KMS-11 (cell line): ENCODE measurements around the gene ANAPC16.

Source experiments
- H2AFZ ChIP-seq: fragments of 200-600 bp; sonication (generic); 2 replicates; pipeline ENCODE4 v1.6.1; 2016; ENCODE audit warnings: antibody characterized with exemption, mixed run types, low read depth
- H3K27ac ChIP-seq: fragments of 200-600 bp; sonication (generic); 2 replicates; pipeline ENCODE4 v1.6.1; 2016; ENCODE audit warnings: mild to moderate bottlenecking, mixed run types
- H3K27me3 ChIP-seq: fragments of 200-600 bp; sonication (generic); 2 replicates; pipeline ENCODE4 v1.6.1; 2017; ENCODE audit warnings: mild to moderate bottlenecking, low read depth, mixed run types, moderate library complexity; ENCODE audit not compliant: insufficient read depth
- H3K36me3 ChIP-seq: fragments of 200-600 bp; sonication (generic); 2 replicates; pipeline ENCODE4 v1.6.1; 2017; ENCODE audit warnings: mild to moderate bottlenecking, mixed run types; ENCODE audit not compliant: insufficient read depth
- H3K4me1 ChIP-seq: fragments of 200-600 bp; sonication (generic); 2 replicates; pipeline ENCODE4 v1.6.1; 2016; ENCODE audit warnings: mild to moderate bottlenecking, low read depth, mixed run types; ENCODE audit not compliant: poor library complexity, severe bottlenecking
- H3K4me2 ChIP-seq: fragments of 200-600 bp; sonication (generic); 2 replicates; pipeline ENCODE4 v1.7.0; 2016; ENCODE audit warnings: mild to moderate bottlenecking, mixed run types
- H3K4me3 ChIP-seq: fragments of 200-600 bp; sonication (generic); IDR thresholded peaks from 2 replicates; pipeline ENCODE4 v1.6.1; 2017; ENCODE audit warnings: low read depth, low read length, mixed read lengths; ENCODE audit not compliant: insufficient read depth
- H3K79me2 ChIP-seq: fragments of 200-600 bp; sonication (generic); 2 replicates; pipeline ENCODE4 v1.6.1; 2016; ENCODE audit warnings: low read depth, mixed run types; ENCODE audit not compliant: insufficient read depth
- H3K9ac ChIP-seq: fragments of 200-600 bp; sonication (generic); 2 replicates; pipeline ENCODE4 v1.6.1; 2016; ENCODE audit warnings: mild to moderate bottlenecking, mixed run types
- H4K20me1 ChIP-seq: fragments of 200-600 bp; sonication (generic); 2 replicates; pipeline ENCODE4 v1.6.1; 2016; ENCODE audit warnings: mild to moderate bottlenecking, mixed run types; ENCODE audit not compliant: insufficient read depth
- CTCF ChIP-seq: fragments of 200-600 bp; sonication (generic); conservative IDR thresholded peaks from 2 replicates; pipeline ENCODE4 v1.6.1; 2017; ENCODE audit warnings: low read depth, mild to moderate bottlenecking, antibody characterized with exemption, low read length, moderate library complexity, mixed read lengths

ANAPC16 gene

DNA sequence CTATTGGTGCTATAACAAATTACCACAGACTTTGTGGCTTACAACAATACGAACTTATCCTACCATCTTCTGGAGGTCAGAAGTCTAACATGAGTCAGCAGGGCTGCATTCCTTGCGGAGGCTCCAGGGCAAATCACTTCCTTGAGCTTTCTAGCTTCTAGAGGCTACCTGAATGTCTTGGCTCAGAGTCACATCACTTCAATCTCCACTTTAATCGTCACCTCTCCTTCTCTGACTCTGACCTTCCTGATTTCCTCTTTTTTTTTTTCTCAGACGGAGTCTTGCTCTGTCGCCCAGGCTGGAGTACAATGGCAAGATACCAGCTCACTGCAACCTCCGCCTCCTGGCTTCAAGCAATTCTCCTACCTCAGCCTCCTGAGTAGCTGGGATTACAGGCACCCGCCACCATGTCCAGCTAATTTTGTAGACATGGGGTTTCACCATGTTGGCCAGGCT is 44.6 kb upstream of the ANAPC16 start:
- Histone ChIP-seq H3K4me2 (no peak overlapping the region), H3K27me3 (no peaks in the 10 kb centered on the region), H3K27ac (no peak overlapping the region), H2AFZ (no peak overlapping the region), H4K20me1 (no peaks in the 10 kb centered on the region), H3K4me1 (peaks cover 7% of the 10 kb centered on the region), H3K4me3 (no peak overlapping the region), H3K36me3 (no peaks in the 10 kb centered on the region), H3K79me2 (no peaks in the 10 kb centered on the region), H3K9ac (no peak overlapping the region)
- TF ChIP-seq CTCF, result no peak

DNA sequence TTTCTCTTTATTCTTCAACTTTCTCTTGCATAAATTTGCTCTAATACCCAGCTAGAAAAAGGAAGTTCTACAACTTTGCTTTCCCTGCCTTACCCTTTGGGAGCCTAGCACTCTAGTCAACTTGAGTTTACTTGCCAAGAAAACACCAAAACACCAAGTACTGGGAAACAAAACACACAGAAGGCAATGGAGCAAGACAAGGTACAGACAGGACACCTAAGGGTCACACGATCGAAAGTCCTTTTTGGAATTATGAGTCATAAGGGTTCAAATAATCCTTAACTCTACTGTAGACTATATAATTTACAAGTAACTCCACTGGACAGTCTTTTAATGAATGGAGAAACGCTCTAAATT is 42.6 kb upstream of the ANAPC16 start:
- Histone ChIP-seq H3K27me3 (no peaks in the 10 kb centered on the region), H3K36me3 (no peaks in the 10 kb centered on the region), H2AFZ (no peak overlapping the region), H3K79me2 (no peaks in the 10 kb centered on the region), H3K4me3 (no peak overlapping the region), H4K20me1 (no peaks in the 10 kb centered on the region), H3K4me2 (no peak overlapping the region), H3K9ac (no peak overlapping the region), H3K4me1 (peaks cover 7% of the 10 kb centered on the region), H3K27ac (no peak overlapping the region)
- no peak for TF ChIP-seq CTCF

DNA sequence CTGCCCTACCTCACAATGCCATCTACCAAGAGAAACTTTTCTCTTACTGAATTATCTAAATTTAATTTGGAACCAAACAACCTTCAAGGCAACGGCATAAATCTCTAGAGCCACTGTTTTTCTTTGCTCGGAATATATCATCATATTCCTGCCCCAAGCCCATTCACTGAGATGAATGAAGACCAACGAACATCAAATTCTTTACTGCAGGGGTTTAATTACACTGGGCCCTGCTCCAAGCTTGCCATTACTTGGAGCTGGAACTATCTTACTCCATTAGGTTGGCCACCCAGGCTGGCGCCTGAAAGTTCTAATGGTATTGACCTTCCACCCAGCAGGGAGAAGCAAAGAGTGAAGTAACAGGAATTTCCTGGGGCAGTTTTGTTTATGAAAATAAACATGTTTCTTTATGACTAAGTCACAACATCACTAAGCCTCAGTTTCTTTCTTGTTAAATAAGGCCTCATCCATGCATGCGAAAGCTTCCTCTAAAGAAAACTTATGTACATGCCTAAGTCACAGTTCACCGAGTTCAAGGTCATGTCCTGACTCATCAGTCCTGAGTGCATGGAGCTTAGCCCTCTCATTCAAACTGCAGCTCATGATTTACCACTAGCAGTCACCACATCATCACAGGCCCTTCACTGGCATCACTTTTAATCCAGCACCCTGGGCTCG is 42.1 kb upstream of the ANAPC16 start:
- Histone ChIP-seq H3K4me2 (no peak overlapping the region), H2AFZ (no peak overlapping the region), H3K4me3 (no peak overlapping the region), H3K9ac (no peak overlapping the region), H3K36me3 (no peaks in the 10 kb centered on the region), H4K20me1 (no peaks in the 10 kb centered on the region), H3K27ac (no peak overlapping the region), H3K27me3 (no peaks in the 10 kb centered on the region), H3K4me1 (peaks cover 7% of the 10 kb centered on the region), H3K79me2 (no peaks in the 10 kb centered on the region)
- TF ChIP-seq CTCF, result no peak

DNA sequence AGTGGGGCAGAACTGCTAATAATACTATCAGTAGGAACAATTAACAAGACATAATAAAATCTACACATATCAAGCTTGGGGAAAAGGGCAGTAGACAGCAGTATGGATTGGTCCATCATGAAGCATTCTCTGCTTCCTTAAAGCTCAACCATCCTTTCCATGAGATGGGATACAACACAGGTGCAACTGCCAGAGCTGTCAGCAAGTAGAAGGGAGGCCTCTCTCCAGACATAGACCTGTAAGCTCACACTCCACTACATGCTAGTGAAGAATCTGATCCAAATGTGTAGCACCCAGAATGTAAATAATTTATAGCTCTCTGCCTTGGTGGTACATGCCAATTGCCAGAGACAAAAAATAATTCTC is 41.5 kb upstream of the ANAPC16 start:
- H3K4me3 ChIP-seq, result no peak overlapping the region
- no peaks in the 10 kb centered on the region for H4K20me1 ChIP-seq
- H3K4me2 ChIP-seq, result no peak overlapping the region
- H3K27me3 ChIP-seq, result no peaks in the 10 kb centered on the region
- no peaks in the 10 kb centered on the region for H3K36me3 ChIP-seq
- H3K4me1 ChIP-seq, result peaks cover 7% of the 10 kb centered on the region
- H3K9ac ChIP-seq, result no peak overlapping the region
- no peaks in the 10 kb centered on the region for H3K79me2 ChIP-seq
- H2AFZ ChIP-seq, result no peak overlapping the region
- H3K27ac ChIP-seq, result no peak overlapping the region
- no peak for TF ChIP-seq CTCF
